Measurements from ENCODE around the gene PTPRZ1. TPM values are rescaled to one million over a fixed set of nuclear protein-coding genes. Genes with fewer than 3 reads are reported as not detected.

Gene PTPRZ1
- total RNA-seq, 2 donors from 2014 or later = 18.0 to 57.4 TPM

DNA sequence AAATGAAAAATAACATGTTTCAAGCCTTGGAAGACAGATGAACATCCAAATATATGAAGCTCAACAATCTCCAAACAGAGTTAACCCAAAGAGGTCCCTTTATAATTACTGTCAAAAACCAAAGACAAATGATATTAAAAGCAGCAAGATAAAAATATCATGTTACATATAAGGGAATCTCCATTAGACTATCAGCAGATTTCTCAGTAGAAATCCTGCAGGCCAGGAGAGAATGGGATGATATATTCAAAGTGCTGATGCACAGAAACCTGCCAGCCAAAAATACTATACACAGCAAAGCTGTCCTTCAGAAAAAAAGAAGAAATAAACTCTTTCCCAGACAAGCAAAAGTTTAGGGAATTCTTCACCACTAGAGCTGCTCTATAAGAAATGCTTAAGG, 230.1 kb downstream of the PTPRZ1 start:
- no peak overlapping the region for H3K4me3 Mint-ChIP-seq
- peaks cover 62% of the 10 kb centered on the region for H3K36me3 ChIP-seq (ENCODE audit: control insufficient read depth, insufficient read depth, low read length)
- no peaks in the 10 kb centered on the region for H3K27me3 ChIP-seq (ENCODE audit: control insufficient read depth, insufficient read depth, low read length, poor library complexity, severe bottlenecking)
- H3K27ac ChIP-seq (ENCODE audit: low read depth, low read length) = no peak overlapping the region
- H3K9me3 Mint-ChIP-seq = peaks cover 38% of the 10 kb centered on the region
- TF ChIP-seq, protein P1, sequence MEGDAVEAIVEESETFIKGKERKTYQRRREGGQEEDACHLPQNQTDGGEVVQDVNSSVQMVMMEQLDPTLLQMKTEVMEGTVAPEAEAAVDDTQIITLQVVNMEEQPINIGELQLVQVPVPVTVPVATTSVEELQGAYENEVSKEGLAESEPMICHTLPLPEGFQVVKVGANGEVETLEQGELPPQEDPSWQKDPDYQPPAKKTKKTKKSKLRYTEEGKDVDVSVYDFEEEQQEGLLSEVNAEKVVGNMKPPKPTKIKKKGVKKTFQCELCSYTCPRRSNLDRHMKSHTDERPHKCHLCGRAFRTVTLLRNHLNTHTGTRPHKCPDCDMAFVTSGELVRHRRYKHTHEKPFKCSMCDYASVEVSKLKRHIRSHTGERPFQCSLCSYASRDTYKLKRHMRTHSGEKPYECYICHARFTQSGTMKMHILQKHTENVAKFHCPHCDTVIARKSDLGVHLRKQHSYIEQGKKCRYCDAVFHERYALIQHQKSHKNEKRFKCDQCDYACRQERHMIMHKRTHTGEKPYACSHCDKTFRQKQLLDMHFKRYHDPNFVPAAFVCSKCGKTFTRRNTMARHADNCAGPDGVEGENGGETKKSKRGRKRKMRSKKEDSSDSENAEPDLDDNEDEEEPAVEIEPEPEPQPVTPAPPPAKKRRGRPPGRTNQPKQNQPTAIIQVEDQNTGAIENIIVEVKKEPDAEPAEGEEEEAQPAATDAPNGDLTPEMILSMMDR (conservative IDR thresholded peaks at IDR 0.05) = no peak
- H3K4me1 Mint-ChIP-seq = no peaks in the 10 kb centered on the region
- no peak overlapping the region for H3K4me3 ChIP-seq (ENCODE audit: low read length)
- no peaks in the 10 kb centered on the region for H3K27me3 Mint-ChIP-seq (ENCODE audit: insufficient read depth)
- H3K27ac Mint-ChIP-seq = no peak overlapping the region
- peaks cover 38% of the 10 kb centered on the region for H3K9me3 ChIP-seq (ENCODE audit: control insufficient read depth, low read length)
- H3K9ac ChIP-seq (ENCODE audit: extremely low read depth, low read length, poor library complexity, severe bottlenecking) = no peak overlapping the region
- peaks cover 80% of the 10 kb centered on the region for H3K36me3 Mint-ChIP-seq (ENCODE audit: low read depth)
- no peaks in the 10 kb centered on the region for H3K4me1 ChIP-seq (ENCODE audit: control insufficient read depth, insufficient read depth, low read length)
- DNase-seq = no peak
